ENCODE data around the gene PGA4. TPM values are rescaled to one million over a fixed set of nuclear protein-coding genes. Genes with fewer than 3 reads are reported as not detected.
A peak's percentile ranks its signal among the peaks of the same experiment; 100 is the strongest.

Gene PGA4
- total and polyA plus RNA-seq, 9 of the 15 experiments (the other 6 are each of a cell fraction or from before 2014, with no cell fraction given): not detected

DNA sequence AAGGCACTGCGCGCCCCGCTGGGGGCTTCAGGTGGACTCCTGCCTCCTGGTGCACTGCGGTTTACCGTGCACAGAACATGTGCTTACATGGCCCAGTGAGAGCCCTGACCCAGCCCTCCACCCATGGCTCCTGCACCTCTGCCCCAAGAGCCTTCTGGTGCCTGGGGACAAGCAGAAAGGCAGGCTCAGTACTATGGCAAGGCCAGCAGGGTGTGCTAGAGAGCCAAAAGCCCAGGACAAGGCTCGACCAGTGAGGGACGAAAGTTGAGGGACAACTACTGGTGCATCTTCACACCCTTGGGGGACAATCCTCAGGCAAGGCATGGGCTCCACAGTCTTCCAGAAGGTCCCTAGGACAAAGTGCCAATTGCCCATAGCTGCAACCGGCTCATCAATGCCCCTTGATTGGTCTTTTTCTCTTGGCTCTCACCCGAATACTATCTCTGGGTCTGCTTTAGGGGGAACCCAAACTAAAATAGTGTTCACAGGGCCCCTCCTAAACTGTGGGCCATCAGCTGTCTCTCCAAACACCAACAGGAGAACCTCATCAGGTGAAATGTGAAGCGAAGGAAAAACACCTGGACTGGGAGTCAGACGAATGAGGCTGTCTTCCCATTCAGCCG is 32.4 kb downstream of the PGA4 start (continued):
- TF ChIP-seq NR2C2 (CRISPR knock-in tag; IDR thresholded peaks at IDR 0.05): no peak
- TF ChIP-seq NR2C2 (tag; IDR thresholded peaks at IDR 0.05): no peak
- TF ChIP-seq ZFP30 (CRISPR knock-in tag; IDR thresholded peaks at IDR 0.05; ENCODE audit: borderline replicate concordance): no peak
- TF ChIP-seq RB1 (IDR thresholded peaks at IDR 0.05; ENCODE audit: low read depth): peak; percentile 76; the same call in 1 of the 2 replicates
- no peak for TF ChIP-seq XRCC4 (IDR thresholded peaks at IDR 0.05; ENCODE audit: extremely low read depth, insufficient read depth, insufficient read length)
- TF ChIP-seq PTBP1 (IDR thresholded peaks at IDR 0.05; ENCODE audit: low read depth, low read length): no peak
- TF ChIP-seq, protein P1, sequence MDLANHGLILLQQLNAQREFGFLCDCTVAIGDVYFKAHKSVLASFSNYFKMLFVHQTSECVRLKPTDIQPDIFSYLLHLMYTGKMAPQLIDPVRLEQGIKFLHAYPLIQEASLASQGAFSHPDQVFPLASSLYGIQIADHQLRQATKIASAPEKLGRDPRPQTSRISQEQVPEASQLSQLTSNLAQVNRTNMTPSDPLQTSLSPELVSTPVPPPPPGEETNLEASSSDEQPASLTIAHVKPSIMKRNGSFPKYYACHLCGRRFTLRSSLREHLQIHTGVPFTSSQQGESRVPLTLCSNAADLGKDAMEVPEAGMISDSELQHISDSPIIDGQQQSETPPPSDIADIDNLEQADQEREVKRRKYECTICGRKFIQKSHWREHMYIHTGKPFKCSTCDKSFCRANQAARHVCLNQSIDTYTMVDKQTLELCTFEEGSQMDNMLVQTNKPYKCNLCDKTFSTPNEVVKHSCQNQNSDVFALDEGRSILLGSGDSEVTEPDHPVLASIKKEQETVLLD (IDR thresholded peaks at IDR 0.05): no peak
- TF ChIP-seq NR1H2 (CRISPR knock-in tag; IDR thresholded peaks at IDR 0.05): no peak
- TF ChIP-seq BHLHE40 (IDR thresholded peaks at IDR 0.05; ENCODE audit: low read length): no peak
- TF ChIP-seq TAL1 (IDR thresholded peaks at IDR 0.05): no peak
- no peak for TF ChIP-seq ARHGAP35 (IDR thresholded peaks at IDR 0.05; ENCODE audit: partially characterized antibody)
- TF ChIP-seq, protein P2, sequence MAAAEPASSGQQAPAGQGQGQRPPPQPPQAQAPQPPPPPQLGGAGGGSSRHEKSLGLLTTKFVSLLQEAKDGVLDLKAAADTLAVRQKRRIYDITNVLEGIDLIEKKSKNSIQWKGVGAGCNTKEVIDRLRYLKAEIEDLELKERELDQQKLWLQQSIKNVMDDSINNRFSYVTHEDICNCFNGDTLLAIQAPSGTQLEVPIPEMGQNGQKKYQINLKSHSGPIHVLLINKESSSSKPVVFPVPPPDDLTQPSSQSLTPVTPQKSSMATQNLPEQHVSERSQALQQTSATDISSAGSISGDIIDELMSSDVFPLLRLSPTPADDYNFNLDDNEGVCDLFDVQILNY (CRISPR knock-in tag; IDR thresholded peaks at IDR 0.05): no peak
- TF ChIP-seq PRMT5 (CRISPR knock-in tag; IDR thresholded peaks at IDR 0.05): no peak
- no peak for TF ChIP-seq EP300 (IDR thresholded peaks at IDR 0.05; ENCODE audit: low read length)
- no peak for TF ChIP-seq HEY1 (CRISPR knock-in tag; IDR thresholded peaks at IDR 0.05; ENCODE audit: borderline replicate concordance)
- TF ChIP-seq NFIC (IDR thresholded peaks at IDR 0.05): no peak
- TF ChIP-seq ZNF134 (CRISPR knock-in tag; conservative IDR thresholded peaks at IDR 0.05): no peak
- TF ChIP-seq, protein P3, sequence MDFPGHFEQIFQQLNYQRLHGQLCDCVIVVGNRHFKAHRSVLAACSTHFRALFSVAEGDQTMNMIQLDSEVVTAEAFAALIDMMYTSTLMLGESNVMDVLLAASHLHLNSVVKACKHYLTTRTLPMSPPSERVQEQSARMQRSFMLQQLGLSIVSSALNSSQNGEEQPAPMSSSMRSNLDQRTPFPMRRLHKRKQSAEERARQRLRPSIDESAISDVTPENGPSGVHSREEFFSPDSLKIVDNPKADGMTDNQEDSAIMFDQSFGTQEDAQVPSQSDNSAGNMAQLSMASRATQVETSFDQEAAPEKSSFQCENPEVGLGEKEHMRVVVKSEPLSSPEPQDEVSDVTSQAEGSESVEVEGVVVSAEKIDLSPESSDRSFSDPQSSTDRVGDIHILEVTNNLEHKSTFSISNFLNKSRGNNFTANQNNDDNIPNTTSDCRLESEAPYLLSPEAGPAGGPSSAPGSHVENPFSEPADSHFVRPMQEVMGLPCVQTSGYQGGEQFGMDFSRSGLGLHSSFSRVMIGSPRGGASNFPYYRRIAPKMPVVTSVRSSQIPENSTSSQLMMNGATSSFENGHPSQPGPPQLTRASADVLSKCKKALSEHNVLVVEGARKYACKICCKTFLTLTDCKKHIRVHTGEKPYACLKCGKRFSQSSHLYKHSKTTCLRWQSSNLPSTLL (IDR thresholded peaks at IDR 0.05): no peak
- TF ChIP-seq LEF1 (IDR thresholded peaks at IDR 0.05): no peak
- TF ChIP-seq, protein P4, sequence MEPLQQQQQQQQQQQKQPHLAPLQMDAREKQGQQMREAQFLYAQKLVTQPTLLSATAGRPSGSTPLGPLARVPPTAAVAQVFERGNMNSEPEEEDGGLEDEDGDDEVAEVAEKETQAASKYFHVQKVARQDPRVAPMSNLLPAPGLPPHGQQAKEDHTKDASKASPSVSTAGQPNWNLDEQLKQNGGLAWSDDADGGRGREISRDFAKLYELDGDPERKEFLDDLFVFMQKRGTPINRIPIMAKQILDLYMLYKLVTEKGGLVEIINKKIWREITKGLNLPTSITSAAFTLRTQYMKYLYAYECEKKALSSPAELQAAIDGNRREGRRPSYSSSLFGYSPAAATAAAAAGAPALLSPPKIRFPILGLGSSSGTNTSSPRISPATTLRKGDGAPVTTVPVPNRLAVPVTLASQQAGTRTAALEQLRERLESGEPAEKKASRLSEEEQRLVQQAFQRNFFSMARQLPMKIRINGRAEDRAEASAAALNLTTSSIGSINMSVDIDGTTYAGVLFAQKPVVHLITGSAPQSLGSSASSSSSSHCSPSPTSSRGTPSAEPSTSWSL (CRISPR knock-in tag; IDR thresholded peaks at IDR 0.05; ENCODE audit: borderline replicate concordance): no peak
- TF ChIP-seq JUND (IDR thresholded peaks at IDR 0.05; ENCODE audit: borderline replicate concordance, low read depth, low read length): peak; percentile 36; the same call in 1 of the 2 replicates
- TF ChIP-seq JUND (tag; IDR thresholded peaks at IDR 0.05; ENCODE audit: borderline replicate concordance, low read depth, low read length): no peak
- TF ChIP-seq, protein P5, sequence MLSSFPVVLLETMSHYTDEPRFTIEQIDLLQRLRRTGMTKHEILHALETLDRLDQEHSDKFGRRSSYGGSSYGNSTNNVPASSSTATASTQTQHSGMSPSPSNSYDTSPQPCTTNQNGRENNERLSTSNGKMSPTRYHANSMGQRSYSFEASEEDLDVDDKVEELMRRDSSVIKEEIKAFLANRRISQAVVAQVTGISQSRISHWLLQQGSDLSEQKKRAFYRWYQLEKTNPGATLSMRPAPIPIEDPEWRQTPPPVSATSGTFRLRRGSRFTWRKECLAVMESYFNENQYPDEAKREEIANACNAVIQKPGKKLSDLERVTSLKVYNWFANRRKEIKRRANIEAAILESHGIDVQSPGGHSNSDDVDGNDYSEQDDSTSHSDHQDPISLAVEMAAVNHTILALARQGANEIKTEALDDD (IDR thresholded peaks at IDR 0.05): no peak
- no peak for TF ChIP-seq ADNP (tag; IDR thresholded peaks at IDR 0.05)
- no peak for TF ChIP-seq RBM17 (IDR thresholded peaks at IDR 0.05; ENCODE audit: borderline replicate concordance, low read depth, low read length)

All from K562 (cell line).